ENCODE data around the gene ZBP1. TPM values are rescaled to one million over a fixed set of nuclear protein-coding genes. Genes with fewer than 3 reads are reported as not detected.

Gene ZBP1
- total RNA-seq, 2 donors from 2014 or later, result 4.1 to 6.1 TPM

DNA sequence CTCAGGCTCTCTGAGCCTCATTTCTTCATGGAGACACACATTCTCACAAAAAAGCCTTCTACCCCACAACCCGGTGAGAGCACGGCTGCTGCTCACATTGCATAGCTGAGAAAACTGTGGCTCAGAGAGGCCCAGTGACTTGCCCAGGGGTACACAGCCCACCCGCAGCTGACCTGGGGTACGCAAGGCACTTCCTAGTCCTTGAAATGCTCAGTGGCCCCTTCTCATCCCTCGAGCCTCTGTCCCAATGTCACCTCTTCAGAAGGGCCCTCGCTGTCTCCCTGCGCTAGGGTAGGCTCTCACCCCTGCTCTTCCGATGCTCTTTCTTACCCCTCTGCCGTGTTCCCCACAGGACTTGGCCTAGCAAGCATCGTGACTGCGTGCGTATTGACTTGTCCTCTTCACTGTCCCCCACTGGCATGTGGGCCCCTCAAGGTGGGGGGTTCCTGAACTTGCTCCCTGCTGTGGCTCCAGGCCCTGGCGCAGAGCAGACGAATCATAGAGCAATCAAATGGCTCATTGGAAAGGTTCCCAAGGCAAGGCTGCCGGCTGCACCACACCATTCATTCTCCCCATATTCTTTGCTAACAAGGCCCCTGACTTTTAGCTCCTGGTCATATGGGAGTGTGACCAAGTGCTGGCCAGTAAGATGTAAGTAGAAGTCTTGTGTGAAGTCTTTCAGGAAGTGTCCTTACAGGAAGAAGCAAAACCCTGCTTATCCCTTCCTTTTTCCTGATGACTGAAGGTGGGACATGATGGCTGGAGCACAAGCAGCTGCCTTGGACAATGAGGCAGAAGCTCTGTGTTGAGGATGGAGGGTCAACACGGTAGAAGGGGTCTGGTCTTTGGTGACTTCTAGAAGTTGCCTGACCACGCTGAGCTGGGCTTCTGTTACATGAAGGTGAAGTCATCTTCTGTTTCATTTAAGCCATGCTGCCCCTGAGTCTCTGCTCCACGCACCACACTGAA lies 36.7 kb downstream of the ZBP1 start:
- Histone ChIP-seq H3K36me3 (no peaks in the 10 kb centered on the region), H3K4me3 (peak overlapping the region; percentile 51), H3K9me3 (no peaks in the 10 kb centered on the region), H3K27me3 (replicated peaks; ENCODE audit: insufficient read depth) (no peaks in the 10 kb centered on the region), H3K4me1 (ENCODE audit: control insufficient read depth in 1 of 2, low read depth in 2 of 2) (peaks cover 4 to 30% of the 10 kb centered on the region in 2 donors), H3K27ac (peak overlapping the region; percentile 75 to 78)
- DNase-seq (ENCODE audit: low spot score), result no peak
- no peak for ATAC-seq (ENCODE audit: insufficient number of reproducible peaks, low FRiP score, low read depth)
- TF ChIP-seq, protein P1, sequence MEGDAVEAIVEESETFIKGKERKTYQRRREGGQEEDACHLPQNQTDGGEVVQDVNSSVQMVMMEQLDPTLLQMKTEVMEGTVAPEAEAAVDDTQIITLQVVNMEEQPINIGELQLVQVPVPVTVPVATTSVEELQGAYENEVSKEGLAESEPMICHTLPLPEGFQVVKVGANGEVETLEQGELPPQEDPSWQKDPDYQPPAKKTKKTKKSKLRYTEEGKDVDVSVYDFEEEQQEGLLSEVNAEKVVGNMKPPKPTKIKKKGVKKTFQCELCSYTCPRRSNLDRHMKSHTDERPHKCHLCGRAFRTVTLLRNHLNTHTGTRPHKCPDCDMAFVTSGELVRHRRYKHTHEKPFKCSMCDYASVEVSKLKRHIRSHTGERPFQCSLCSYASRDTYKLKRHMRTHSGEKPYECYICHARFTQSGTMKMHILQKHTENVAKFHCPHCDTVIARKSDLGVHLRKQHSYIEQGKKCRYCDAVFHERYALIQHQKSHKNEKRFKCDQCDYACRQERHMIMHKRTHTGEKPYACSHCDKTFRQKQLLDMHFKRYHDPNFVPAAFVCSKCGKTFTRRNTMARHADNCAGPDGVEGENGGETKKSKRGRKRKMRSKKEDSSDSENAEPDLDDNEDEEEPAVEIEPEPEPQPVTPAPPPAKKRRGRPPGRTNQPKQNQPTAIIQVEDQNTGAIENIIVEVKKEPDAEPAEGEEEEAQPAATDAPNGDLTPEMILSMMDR (IDR thresholded peaks at IDR 0.05), result no peak

DNA sequence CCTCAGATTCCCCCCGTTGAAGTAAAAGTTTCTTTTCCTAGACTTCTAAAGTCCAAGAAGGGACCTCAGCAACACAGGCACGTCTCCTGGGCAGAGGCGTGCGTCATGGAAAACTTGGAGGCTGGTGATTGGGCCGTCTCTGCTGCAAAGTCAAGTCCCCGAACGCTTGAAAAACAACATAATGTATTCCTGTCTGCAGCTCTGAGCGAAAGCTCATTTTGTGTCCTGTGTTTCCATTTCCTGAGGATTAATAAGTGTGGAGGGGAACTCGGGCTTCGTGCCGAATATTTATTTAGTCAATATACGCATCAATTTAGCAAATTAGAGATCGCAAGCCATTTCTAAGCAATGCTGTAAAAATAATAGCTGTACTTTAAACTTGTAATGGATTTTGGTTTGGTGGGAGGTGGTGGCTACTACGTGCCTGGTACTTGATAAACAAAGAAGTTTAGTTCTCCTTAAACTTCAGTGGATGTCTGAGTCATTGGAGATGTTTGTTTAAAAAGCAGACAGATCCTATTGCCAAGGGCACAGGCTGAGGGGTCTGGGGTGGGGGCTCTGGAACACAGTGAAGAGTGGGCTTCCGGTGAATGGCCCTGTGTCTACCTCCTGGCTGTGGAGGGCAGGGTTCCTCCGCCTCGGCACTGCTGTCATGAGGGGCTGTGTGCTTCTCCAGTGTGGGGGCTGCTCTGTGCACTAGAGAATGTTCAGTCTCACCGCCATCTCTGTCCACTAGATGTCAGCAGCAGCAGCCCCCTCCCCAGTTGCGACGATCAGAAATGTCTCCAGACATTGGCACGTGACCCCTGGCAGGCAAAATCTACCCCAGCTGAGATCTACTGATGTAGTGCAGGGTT lies 37.6 kb downstream of the ZBP1 start:
- peak overlapping the region; percentile 75 to 78 for H3K27ac ChIP-seq
- TF ChIP-seq, protein P1 (IDR thresholded peaks at IDR 0.05), result peak; percentile 30
- DNase-seq (ENCODE audit: low spot score), result no peak
- ATAC-seq (ENCODE audit: insufficient number of reproducible peaks, low FRiP score, low read depth), result peak; percentile 67
- H3K27me3 ChIP-seq (replicated peaks; ENCODE audit: insufficient read depth), result no peaks in the 10 kb centered on the region
- H3K4me1 ChIP-seq (ENCODE audit: control insufficient read depth in 1 of 2, low read depth in 2 of 2), result peaks cover 4 to 30% of the 10 kb centered on the region in 2 donors
- no peaks in the 10 kb centered on the region for H3K9me3 ChIP-seq
- H3K36me3 ChIP-seq, result no peaks in the 10 kb centered on the region
- H3K4me3 ChIP-seq, result peak overlapping the region; percentile 51

DNA sequence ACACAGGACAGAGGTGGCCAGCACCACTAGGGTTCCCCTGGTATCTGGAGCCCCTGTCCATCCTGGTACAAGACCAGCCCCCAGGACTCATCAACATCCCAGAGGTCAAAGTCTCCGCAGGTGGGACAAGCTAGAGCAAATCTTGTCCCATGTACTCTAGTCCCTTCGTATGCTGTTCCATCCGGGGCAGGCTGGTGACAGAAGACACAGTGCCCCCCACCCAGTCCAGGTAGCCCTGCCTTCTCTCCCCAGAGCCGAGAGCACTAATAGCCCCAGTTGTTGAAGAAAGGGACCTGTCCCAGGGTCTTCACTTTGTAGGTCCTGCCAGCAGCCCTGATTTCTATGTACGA lies 38.2 kb downstream of the ZBP1 start:
- TF ChIP-seq, protein P1 (IDR thresholded peaks at IDR 0.05), result no peak
- peaks cover 4 to 30% of the 10 kb centered on the region in 2 donors for H3K4me1 ChIP-seq (ENCODE audit: control insufficient read depth in 1 of 2, low read depth in 2 of 2)

DNA sequence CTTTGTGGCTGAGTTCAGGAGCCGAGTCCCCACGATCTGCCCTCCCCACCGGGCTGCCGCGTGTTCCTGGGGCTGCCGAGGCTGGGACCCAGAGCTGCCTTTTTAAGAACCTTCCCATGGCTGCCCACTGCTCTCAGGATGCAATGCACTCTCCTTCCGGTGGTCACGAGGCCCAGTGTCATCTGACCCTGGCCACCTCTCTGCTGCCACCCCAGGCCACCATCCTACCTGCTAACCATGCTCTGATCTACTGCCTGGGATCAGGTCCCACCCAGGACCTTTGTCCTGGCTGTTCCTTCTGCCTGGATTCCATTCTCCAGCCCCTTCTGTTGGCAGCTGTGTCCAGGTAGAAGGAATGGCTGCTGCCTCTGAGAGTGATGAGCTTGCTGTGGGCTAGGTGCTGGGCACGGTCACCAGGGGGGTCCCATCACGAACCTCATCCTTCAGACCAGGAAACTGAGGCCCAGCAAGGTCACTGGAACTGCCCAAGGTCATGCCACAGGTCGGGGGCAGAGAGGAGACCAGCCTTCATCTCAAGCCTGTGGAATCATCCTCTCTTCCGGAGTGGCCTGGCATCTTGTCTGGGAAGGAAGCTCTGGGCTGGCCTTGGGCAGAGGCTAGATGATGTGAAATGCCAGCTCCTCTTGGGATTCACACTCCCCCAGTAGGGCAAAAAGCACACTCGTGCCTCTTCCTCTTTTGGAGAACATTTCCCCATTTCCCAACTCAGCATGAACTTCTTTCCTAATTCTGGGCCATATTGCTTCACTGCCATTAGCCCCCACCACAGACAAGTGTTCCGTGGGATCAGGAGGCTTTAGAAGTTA lies 38.8 kb downstream of the ZBP1 start:
- H3K27me3 ChIP-seq (replicated peaks; ENCODE audit: insufficient read depth), result no peaks in the 10 kb centered on the region
- H3K4me3 ChIP-seq, result no peak overlapping the region
- TF ChIP-seq, protein P1 (IDR thresholded peaks at IDR 0.05), result no peak
- no peak for DNase-seq (ENCODE audit: low spot score)
- no peaks in the 10 kb centered on the region for H3K9me3 ChIP-seq
- H3K4me1 ChIP-seq (ENCODE audit: control insufficient read depth in 1 of 2, low read depth in 2 of 2), result peaks cover 4 to 30% of the 10 kb centered on the region in 2 donors
- no peaks in the 10 kb centered on the region for H3K36me3 ChIP-seq
- no peak for ATAC-seq (ENCODE audit: insufficient number of reproducible peaks, low FRiP score, low read depth)
- H3K27ac ChIP-seq, result peak overlapping the region; percentile 75 to 78

More for the DNA sequence above, 38.2 kb downstream of the ZBP1 start:
- peak overlapping the region; percentile 51 for H3K4me3 ChIP-seq
- H3K27ac ChIP-seq, result peak overlapping the region; percentile 75 to 78
- H3K36me3 ChIP-seq, result no peaks in the 10 kb centered on the region
- no peaks in the 10 kb centered on the region for H3K27me3 ChIP-seq (replicated peaks; ENCODE audit: insufficient read depth)
- H3K9me3 ChIP-seq, result no peaks in the 10 kb centered on the region
- DNase-seq (ENCODE audit: low spot score) (no peak), ATAC-seq (ENCODE audit: insufficient number of reproducible peaks, low FRiP score, low read depth) (no peak)
